Endothelial cell of umbilical vein (primary cell): ENCODE results near the gene TPM2. TPM values are rescaled to one million over a fixed set of nuclear protein-coding genes. Genes with fewer than 3 reads are reported as not detected.

Source experiments
- BruUV-seq: library from RNA; stranded (reverse); fragments of 400-500 nt; replicated peaks from 2 replicates; lab custom pipeline; 2021; lab: Mats Ljungman, UMichigan
- CTCF ChIA-PET: fragments of 300-600, 350-600 bp; sonication (Branson Sonifier 250); formaldehyde crosslinking; loops from one replicate; lab custom pipeline; 2021; ENCODE audit warnings: antibody characterized with exemption, inconsistent platforms; lab: Charles Lee
- POLR2A ChIA-PET: fragments of 300-600, 350-600 bp; sonication (Branson Sonifier 250); formaldehyde crosslinking; loops from one replicate; lab custom pipeline; 2021; ENCODE audit warnings: antibody characterized with exemption, inconsistent platforms; lab: Charles Lee
- DNase-seq: peaks from one replicate; pipeline ENCODE4 v3.0.0-alpha.2; 2011; ENCODE audit warnings: low read depth, low spot score
- FAIRE-seq: peaks from 2 replicates; lab custom pipeline; 2011; peaks lifted over from hg19 to GRCh38; lab: Jason Lieb, UNC
- H2AFZ ChIP-seq: 2 replicates; pipeline ENCODE4 v1.6.0; 2012; ENCODE audit warnings: low read depth, low read length, control low read depth, inconsistent platforms
- H3K27ac ChIP-seq: 2 replicates; pipeline ENCODE4 v1.5.1; 2011; ENCODE audit warnings: low read depth, mild to moderate bottlenecking, control low read depth, low read length, moderate library complexity; ENCODE audit not compliant: insufficient read depth
- H3K27me3 ChIP-seq, 2 experiments: 2 replicates each; pipeline versions ENCODE4 v1.6.0 to v1.6.1; 2011; ENCODE audit warnings: low read length in 2 of 2, mixed read lengths in 1 of 2; ENCODE audit not compliant: control insufficient read depth in 2 of 2, insufficient read depth in 2 of 2
- H3K36me3 ChIP-seq, 2 experiments: 2 replicates in 1 of 2; 3 replicates in 1 of 2; pipeline ENCODE4 v1.5.1; 2011; ENCODE audit warnings: low read length in 2 of 2, mild to moderate bottlenecking in 1 of 2, moderate library complexity in 1 of 2; ENCODE audit not compliant: control insufficient read depth in 2 of 2, insufficient read depth in 2 of 2; ENCODE audit errors: extremely low read depth in 1 of 2
- H3K4me1 ChIP-seq: 3 replicates; pipeline ENCODE4 v1.5.1; 2011; ENCODE audit warnings: mild to moderate bottlenecking, low read length; ENCODE audit not compliant: control insufficient read depth, insufficient read depth; ENCODE audit errors: extremely low read depth
- H3K4me2 ChIP-seq: 2 replicates; pipeline ENCODE4 v1.6.1; 2011; ENCODE audit warnings: low read length, control low read depth, mixed read lengths; ENCODE audit not compliant: insufficient read depth
- H3K4me3 ChIP-seq, 3 experiments: fragments of 200-600 bp in 1 of 3; sonication (generic), shearing (Covaris generic) in 1 of 3; replicated peaks in 1 of 3; 2 replicates each; pipeline ENCODE4 v1.5.1; 2011 to 2016; ENCODE audit warnings: control low read depth in 3 of 3, low read length in 3 of 3, mild to moderate bottlenecking in 2 of 3, inconsistent platforms in 1 of 3, low read depth in 1 of 3, moderate library complexity in 1 of 3; ENCODE audit not compliant: insufficient read depth in 1 of 3
- H3K79me2 ChIP-seq: 2 replicates; pipeline ENCODE4 v1.6.0; 2012; ENCODE audit warnings: low read length, inconsistent platforms; ENCODE audit not compliant: control insufficient read depth, insufficient read depth
- H3K9ac ChIP-seq: replicated peaks from 2 replicates; pipeline ENCODE3; 2011; ENCODE audit warnings: low read length, control low read depth; ENCODE audit not compliant: insufficient read depth; ENCODE audit errors: extremely low read depth
- H3K9me1 ChIP-seq: replicated peaks from 3 replicates; pipeline ENCODE4 v1.6.0; 2011; ENCODE audit warnings: mild to moderate bottlenecking, low read length; ENCODE audit not compliant: control insufficient read depth, insufficient read depth; ENCODE audit errors: extremely low read depth
- H3K9me3 ChIP-seq: replicated peaks from 2 replicates; pipeline ENCODE4 v1.5.1; 2012; ENCODE audit warnings: low read length, inconsistent platforms; ENCODE audit not compliant: control insufficient read depth, insufficient read depth
- H4K20me1 ChIP-seq: replicated peaks from 2 replicates; pipeline ENCODE3; 2011; ENCODE audit warnings: mild to moderate bottlenecking, low read length; ENCODE audit not compliant: control insufficient read depth, insufficient read depth; ENCODE audit errors: extremely low read depth
- FOS ChIP-seq: IDR thresholded peaks from 2 replicates; pipeline ENCODE4 v1.6.1; 2011; ENCODE audit warnings: mild to moderate bottlenecking, low read length, moderate library complexity, borderline replicate concordance; ENCODE audit not compliant: insufficient read depth
- GATA2 ChIP-seq: IDR thresholded peaks from 2 replicates; pipeline ENCODE4 v1.7.0; 2011; ENCODE audit warnings: low read depth, mild to moderate bottlenecking, moderate library complexity, mixed read lengths, low read length; ENCODE audit not compliant: insufficient read length, insufficient read depth
- JUN ChIP-seq: IDR thresholded peaks from 2 replicates; pipeline ENCODE4 v1.6.1; 2011; ENCODE audit warnings: borderline replicate concordance, low read depth; ENCODE audit not compliant: insufficient read length, insufficient read depth
- MAX ChIP-seq: IDR thresholded peaks from 2 replicates; pipeline ENCODE4 v1.6.1; 2011; ENCODE audit not compliant: insufficient read depth, insufficient read length
- MYC ChIP-seq: IDR thresholded peaks from one replicate; pipeline ENCODE4 v1.6.1; 2011; ENCODE audit warnings: mild to moderate bottlenecking, low read depth, low read length
- POLR2A ChIP-seq: IDR thresholded peaks from 2 replicates; pipeline ENCODE4 v1.6.1; 2012; ENCODE audit warnings: low read depth, mild to moderate bottlenecking, control low read depth, low read length
- POLR2AphosphoS5 ChIP-seq: IDR thresholded peaks from 2 replicates; pipeline ENCODE4 v1.6.1; 2012; ENCODE audit warnings: low read depth, mild to moderate bottlenecking, control low read depth, low read length, moderate library complexity; ENCODE audit not compliant: insufficient read depth
- dilution Hi-C: fragments of 300-500 bp; cut with MboI; formaldehyde crosslinking; loops from one replicate; pipeline ENCODE4 v1.15.0; 2019; ENCODE audit warnings: low sequenced_read_pairs; ENCODE audit not compliant: extremely low pct_ligation_motif_present
- intact Hi-C: fragments of 100-400 bp; cut with micrococcal nuclease; formaldehyde crosslinking; loops from one replicate; pipeline ENCODE4 v1.10.0; 2022
- polyA plus RNA-seq, 4 experiments: library from polyadenylated mRNA; depleted of rRNA in 3 of 4; stranded (reverse) in 3 of 4; unstranded in 1 of 4; fragments of >200 nt; gene quantifications; 2 replicates each; pipeline versions ENCODE4 v1.2.1 to v1.2.3, GENCODE V29; 2011 to 2012; ENCODE audit warnings: missing spikeins in 1 of 4
- total RNA-seq: library from RNA; stranded (reverse); gene quantifications from 2 replicates; pipeline ENCODE4 v1.2.3, GENCODE V29; 2021
- TF ChIP-seq, protein P1 (sequence below), 2 donors: IDR thresholded peaks; 1 replicate in 1 of 2; 2 replicates in 1 of 2; pipeline ENCODE4 v1.5.1; 2011; ENCODE audit warnings: low read length in 2 of 2, mild to moderate bottlenecking in 2 of 2, moderate library complexity in 2 of 2, control low read depth in 1 of 2, inconsistent platforms in 1 of 2, low read depth in 1 of 2; ENCODE audit not compliant: insufficient read depth in 1 of 2; ENCODE audit errors: extremely low read depth in 1 of 2

TPM2 gene
- total and polyA plus RNA-seq, 2 donors (not counting 3 experiments of a cell fraction or from before 2014, with no cell fraction given) = 144 to 279 TPM

DNA sequence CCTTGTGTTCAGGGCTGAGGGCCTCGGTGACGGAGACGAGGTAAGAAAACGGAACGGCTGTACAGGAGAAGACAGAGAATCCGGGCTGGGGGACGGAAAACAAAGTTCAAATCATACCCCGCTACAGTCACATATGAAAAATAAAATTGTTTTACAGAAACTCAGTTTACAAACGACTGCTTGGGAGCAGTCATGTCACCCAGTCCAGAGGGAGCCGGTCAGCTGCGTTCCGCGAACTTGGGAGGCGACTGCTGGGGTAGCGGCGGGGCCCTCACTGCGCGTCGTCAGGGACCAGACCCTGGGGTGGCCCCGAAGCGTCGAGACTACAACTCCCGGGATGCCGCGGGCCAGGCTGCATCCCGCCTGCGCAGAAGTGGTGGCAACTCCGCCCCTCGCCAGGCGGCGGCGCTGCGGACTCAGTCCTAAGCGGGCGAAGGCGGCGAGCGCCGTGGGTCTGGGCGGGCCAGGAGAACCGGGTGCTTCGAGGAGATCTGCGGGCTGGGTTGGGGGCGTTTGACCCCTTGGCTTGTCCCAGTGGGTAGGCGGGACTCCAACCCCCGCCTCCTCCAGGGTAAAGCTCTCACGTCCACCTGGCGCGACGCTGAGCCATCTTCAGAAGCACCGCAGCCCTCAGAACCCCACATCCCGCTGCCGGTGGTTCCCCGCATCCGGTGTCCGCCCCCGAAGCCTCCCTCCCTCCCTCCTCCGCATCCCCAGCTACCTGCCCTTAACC lies 43.0 kb downstream of the TPM2 start:
- Histone ChIP-seq H3K9ac (peak overlapping the region; percentile 65), H3K4me1 (peaks cover 6% of the 10 kb centered on the region), H3K79me2 (no peaks in the 10 kb centered on the region), H3K4me3 (peak overlapping the region; percentile 39 to 80 (median 47)), H2AFZ (peak overlapping the region; percentile 98), H3K27me3 (peaks cover 0 to 2% of the 10 kb centered on the region in 2 experiments), H3K36me3 (no peaks in the 10 kb centered on the region), H3K9me1 (no peaks in the 10 kb centered on the region), H4K20me1 (no peaks in the 10 kb centered on the region), H3K4me2 (peak overlapping the region; percentile 95), H3K27ac (peak overlapping the region; percentile 24), H3K9me3 (no peaks in the 10 kb centered on the region)
- TSS peak; percentile 59 for BruUV-seq
- dilution Hi-C loops (no loop called here), intact Hi-C loops (loop anchor here (1.0 to 5.0 kb wide), 3 partner anchors 50 to 236 kb away; no protein-coding TSS in a partner anchor)
- POLR2A ChIA-PET = no interaction called here
- FAIRE-seq (peak; percentile 90), DNase-seq (peak; percentile 91)
- TF ChIP-seq POLR2A (peak; percentile 27), MAX (no peak), POLR2AphosphoS5 (peak; percentile 67), MYC (no peak), GATA2 (no peak), FOS (no peak), JUN (no peak)
- TF ChIP-seq, protein P1, sequence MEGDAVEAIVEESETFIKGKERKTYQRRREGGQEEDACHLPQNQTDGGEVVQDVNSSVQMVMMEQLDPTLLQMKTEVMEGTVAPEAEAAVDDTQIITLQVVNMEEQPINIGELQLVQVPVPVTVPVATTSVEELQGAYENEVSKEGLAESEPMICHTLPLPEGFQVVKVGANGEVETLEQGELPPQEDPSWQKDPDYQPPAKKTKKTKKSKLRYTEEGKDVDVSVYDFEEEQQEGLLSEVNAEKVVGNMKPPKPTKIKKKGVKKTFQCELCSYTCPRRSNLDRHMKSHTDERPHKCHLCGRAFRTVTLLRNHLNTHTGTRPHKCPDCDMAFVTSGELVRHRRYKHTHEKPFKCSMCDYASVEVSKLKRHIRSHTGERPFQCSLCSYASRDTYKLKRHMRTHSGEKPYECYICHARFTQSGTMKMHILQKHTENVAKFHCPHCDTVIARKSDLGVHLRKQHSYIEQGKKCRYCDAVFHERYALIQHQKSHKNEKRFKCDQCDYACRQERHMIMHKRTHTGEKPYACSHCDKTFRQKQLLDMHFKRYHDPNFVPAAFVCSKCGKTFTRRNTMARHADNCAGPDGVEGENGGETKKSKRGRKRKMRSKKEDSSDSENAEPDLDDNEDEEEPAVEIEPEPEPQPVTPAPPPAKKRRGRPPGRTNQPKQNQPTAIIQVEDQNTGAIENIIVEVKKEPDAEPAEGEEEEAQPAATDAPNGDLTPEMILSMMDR (IDR thresholded peaks at IDR 0.05; ENCODE audit: extremely low read depth in 1 of 2, insufficient read depth in 1 of 2, low read depth in 1 of 2, low read length in 2 of 2) = peak; percentile 91 to 98
- CTCF ChIA-PET = interaction anchor here (0.9 to 2.4 kb wide), 15 partner anchors 10 to 392 kb away, joined by 3 to 27 read pairs (median 4); partner anchors contain the start of genes CCDC107 and RMRP
